ENCODE data around the gene ASTL.

Gene ASTL

GRCh38 chr2:96112501-96113366, 25.6 kb downstream of the ASTL start:
- DNase-seq (ENCODE audit: low read depth in 2 of 2) = no peak

GRCh38 chr2:96111823-96112500, 26.3 kb downstream of the ASTL start:
- no peak for DNase-seq (ENCODE audit: low read depth in 2 of 2)

- DNase-seq (ENCODE audit: low read depth in 2 of 2) = no peak
Measured at GRCh38 chr2:96111257-96111640, 27.1 kb downstream of the ASTL start.

GRCh38 chr2:96110621-96111256, 27.6 kb downstream of the ASTL start:
- DNase-seq (ENCODE audit: low read depth in 2 of 2) = no peak

- DNase-seq (ENCODE audit: low read depth in 2 of 2) = no peak
Measured at GRCh38 chr2:96109931-96110511, 28.3 kb downstream of the ASTL start.

GRCh38 chr2:96109361-96109680, 29.0 kb downstream of the ASTL start:
- DNase-seq (ENCODE audit: low read depth in 2 of 2) = no peak

- peak in 1 of 2 experiments; percentile 8 for DNase-seq (ENCODE audit: low read depth in 2 of 2)
Measured at GRCh38 chr2:96108541-96109360, 29.6 kb downstream of the ASTL start.

- DNase-seq (ENCODE audit: low read depth in 2 of 2) = no peak
Measured at GRCh38 chr2:96108151-96108540, 30.2 kb downstream of the ASTL start.

- no peak for DNase-seq (ENCODE audit: low read depth in 2 of 2)
Measured at GRCh38 chr2:96107708-96108065, 30.6 kb downstream of the ASTL start.

- DNase-seq (ENCODE audit: low read depth in 2 of 2) = no peak
Measured at GRCh38 chr2:96106991-96107707, 31.2 kb downstream of the ASTL start.

GRCh38 chr2:96105994-96106715, 32.1 kb downstream of the ASTL start:
- no peak for DNase-seq (ENCODE audit: low read depth in 2 of 2)

- DNase-seq (ENCODE audit: low read depth in 2 of 2) = no peak
Measured at GRCh38 chr2:96105152-96105915, 33.0 kb downstream of the ASTL start.

GRCh38 chr2:96104487-96104861, 33.8 kb downstream of the ASTL start:
- no peak for DNase-seq (ENCODE audit: low read depth in 2 of 2)

- DNase-seq (ENCODE audit: low read depth in 2 of 2) = no peak
Measured at GRCh38 chr2:96103761-96104486, 34.4 kb downstream of the ASTL start.

- DNase-seq (ENCODE audit: low read depth in 2 of 2) = no peak
Measured at GRCh38 chr2:96103187-96103601, 35.1 kb downstream of the ASTL start.

- DNase-seq (ENCODE audit: low read depth in 2 of 2) = no peak
Measured at GRCh38 chr2:96102596-96103186, 35.6 kb downstream of the ASTL start.

- DNase-seq (ENCODE audit: low read depth in 2 of 2) = no peak
Measured at GRCh38 chr2:96100893-96101304, 37.4 kb downstream of the ASTL start.

Data from fibroblast of skin of left biceps (primary cell).